Duodenal mucosa (tissue), 2 donors: ENCODE results near the gene S100A14.
"Not testable (repeated sequence)": the region's sequence is repeated elsewhere in the genome, so short reads cannot be mapped to it uniquely, and the experiment has no call there.

Source experiments
- H3K27ac ChIP-seq: one replicate; pipeline ENCODE4 v1.7.0; 2013; ENCODE audit warnings: low read depth, low read length
- H3K27me3 ChIP-seq, 2 donors: one replicate each; pipeline ENCODE4 v1.7.0; 2013; ENCODE audit warnings: low read length in 2 of 2, control low read depth in 1 of 2; ENCODE audit not compliant: insufficient read depth in 2 of 2, control insufficient read depth in 1 of 2
- H3K36me3 ChIP-seq, 2 donors: one replicate each; pipeline ENCODE4 v1.7.0; 2013; ENCODE audit warnings: low read length in 2 of 2, control low read depth in 1 of 2; ENCODE audit not compliant: insufficient read depth in 2 of 2, control insufficient read depth in 1 of 2
- H3K4me1 ChIP-seq, 2 donors: one replicate each; pipeline ENCODE4 v1.7.0; 2013; ENCODE audit warnings: low read length in 2 of 2, control low read depth in 1 of 2; ENCODE audit not compliant: insufficient read depth in 2 of 2, control insufficient read depth in 1 of 2
- H3K4me3 ChIP-seq, 2 donors: one replicate each; pipeline ENCODE4 v1.7.0; 2013; ENCODE audit warnings: low read length in 2 of 2, low read depth in 1 of 2
- H3K9ac ChIP-seq, 2 donors: one replicate each; pipeline ENCODE4 v1.7.0; 2013; ENCODE audit warnings: low read length in 2 of 2, low read depth in 1 of 2
- H3K9me3 ChIP-seq, 2 donors: one replicate each; pipeline ENCODE4 v1.7.0; 2013; ENCODE audit warnings: low read length in 2 of 2, control low read depth in 1 of 2; ENCODE audit not compliant: control insufficient read depth in 1 of 2

The S100A14 gene

DNA sequence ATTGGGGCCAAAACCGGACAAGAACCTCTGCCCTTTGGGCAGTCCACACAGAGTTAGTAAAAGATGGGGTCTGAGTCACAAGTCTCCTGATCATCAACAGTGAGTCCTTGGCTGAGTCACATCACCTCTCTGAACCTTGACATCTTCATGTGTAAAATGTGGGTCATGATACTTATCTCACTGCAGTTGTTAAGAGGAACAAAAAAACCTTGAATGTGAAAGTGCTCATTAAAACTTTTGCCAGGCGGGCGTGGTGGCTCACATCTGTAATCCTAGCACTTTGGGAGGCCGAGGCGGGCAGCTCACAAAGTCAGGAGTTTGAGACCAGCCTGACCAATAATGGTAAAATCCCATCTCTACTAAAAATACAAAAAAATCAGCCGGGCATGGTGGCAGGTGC, 18.9 kb downstream of the S100A14 start:
- no peaks in the 10 kb centered on the region for H3K36me3 ChIP-seq
- no peak overlapping the region for H3K4me3 ChIP-seq
- H3K4me1 ChIP-seq: peaks cover 0 to 4% of the 10 kb centered on the region in 2 donors
- H3K9ac ChIP-seq: no peak overlapping the region
- H3K9me3 ChIP-seq: no peaks in the 10 kb centered on the region
- H3K27me3 ChIP-seq: no peaks in the 10 kb centered on the region
- H3K27ac ChIP-seq: no peak overlapping the region

DNA sequence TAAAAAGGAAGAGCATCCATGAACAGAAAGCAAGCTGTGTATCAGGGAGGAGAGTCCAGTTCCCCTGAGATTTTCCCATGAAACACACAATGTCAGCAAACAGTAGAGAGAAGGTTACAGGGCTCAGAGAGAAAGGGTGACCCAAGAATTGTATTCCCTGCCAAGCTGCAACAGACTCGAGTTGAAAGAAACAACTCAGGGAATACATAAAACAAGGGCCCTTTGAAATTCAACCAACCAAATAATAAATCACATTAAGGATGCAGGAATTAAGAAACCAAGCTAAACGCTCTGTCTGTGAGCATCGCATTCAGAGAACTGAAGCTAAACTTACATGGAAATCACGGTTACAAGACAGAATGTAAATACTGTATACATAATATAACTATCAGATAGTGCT, 23.4 kb downstream of the S100A14 start:
- Histone ChIP-seq H3K36me3 (no peaks in the 10 kb centered on the region), H3K9ac (no peak overlapping the region), H3K27ac (no peak overlapping the region)

DNA sequence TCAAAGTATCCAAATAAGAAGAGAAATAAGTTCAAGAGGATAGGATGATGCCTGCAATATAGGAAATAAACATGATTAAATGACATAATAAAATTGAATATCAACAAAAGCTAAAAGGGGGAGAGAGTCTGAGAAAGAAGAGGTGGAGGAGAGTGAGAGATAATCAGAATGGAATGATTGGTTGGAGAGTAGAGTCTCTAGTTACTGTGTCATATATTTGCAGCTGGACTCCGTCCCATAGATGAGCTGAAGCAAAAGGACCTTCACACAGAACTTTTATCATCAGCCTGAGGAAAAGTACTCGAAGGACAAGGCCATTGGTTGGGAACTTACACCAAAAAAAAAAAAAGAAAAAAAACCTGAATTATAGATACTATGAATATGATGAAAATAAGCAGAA, 27.6 kb downstream of the S100A14 start:
- Histone ChIP-seq H3K4me1 (no peaks in the 10 kb centered on the region), H3K27me3 (no peaks in the 10 kb centered on the region), H3K27ac (no peak overlapping the region), H3K4me3 (no peak overlapping the region), H3K36me3 (no peaks in the 10 kb centered on the region), H3K9ac (no peak overlapping the region), H3K9me3 (no peaks in the 10 kb centered on the region)

More for the DNA sequence above, 23.4 kb downstream of the S100A14 start:
- Histone ChIP-seq H3K4me3 (no peak overlapping the region), H3K4me1 (no peaks in the 10 kb centered on the region), H3K27me3 (no peaks in the 10 kb centered on the region), H3K9me3 (no peaks in the 10 kb centered on the region)

DNA sequence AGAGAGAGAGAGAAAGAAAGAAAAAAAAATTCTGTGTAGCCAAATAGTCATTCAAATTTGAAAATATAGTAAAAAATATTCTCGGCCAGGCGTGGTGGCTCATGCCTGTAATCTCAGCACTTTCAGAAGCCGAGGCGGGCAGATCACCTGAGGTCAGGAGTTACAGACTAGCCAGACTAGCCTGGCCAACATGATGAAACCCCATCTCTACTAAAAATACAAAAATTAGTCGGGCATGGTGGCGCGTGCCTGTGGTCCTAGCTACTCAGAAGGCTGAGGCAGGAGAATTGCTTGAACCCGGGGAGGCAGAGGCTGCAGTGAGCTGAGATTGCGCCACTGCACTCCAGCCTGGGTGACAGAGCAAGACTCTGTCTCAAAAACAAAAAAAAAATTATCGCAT, 28.1 kb downstream of the S100A14 start:
- H3K27ac ChIP-seq, H3K27me3 ChIP-seq, H3K36me3 ChIP-seq, H3K4me1 ChIP-seq, H3K9ac ChIP-seq, H3K4me3 ChIP-seq, H3K9me3 ChIP-seq: not testable (repeated sequence)

GRCh38 chr1:153587314-153587713, 28.8 kb downstream of the S100A14 start:
- no peaks in the 10 kb centered on the region for H3K36me3 ChIP-seq
- no peaks in the 10 kb centered on the region for H3K27me3 ChIP-seq
- H3K9me3 ChIP-seq: no peaks in the 10 kb centered on the region
- no peak overlapping the region for H3K9ac ChIP-seq
- no peaks in the 10 kb centered on the region for H3K4me1 ChIP-seq
- no peak overlapping the region for H3K27ac ChIP-seq
- H3K4me3 ChIP-seq: no peak overlapping the region

DNA sequence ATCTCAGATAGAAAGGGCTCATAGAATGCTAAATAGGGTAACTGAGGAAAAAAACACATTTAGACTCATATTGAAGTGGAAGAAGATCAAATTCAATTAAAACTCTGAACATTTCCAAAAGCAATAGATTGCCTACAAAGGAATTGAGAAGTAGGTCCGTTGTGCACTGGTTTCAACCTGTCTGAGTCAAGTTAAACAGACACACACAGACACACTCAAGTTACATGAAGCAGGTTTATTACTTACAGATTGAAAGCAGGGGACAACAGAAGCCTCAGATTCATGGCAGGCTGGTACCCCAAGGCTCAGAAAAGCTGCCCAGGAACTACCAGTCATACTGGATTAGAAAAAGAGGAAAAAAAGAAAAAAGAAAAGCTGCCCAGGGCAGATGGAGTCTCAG, 29.8 kb downstream of the S100A14 start:
- Histone ChIP-seq H3K36me3 (no peaks in the 10 kb centered on the region), H3K27me3 (no peaks in the 10 kb centered on the region), H3K9ac (no peak overlapping the region), H3K4me1 (no peaks in the 10 kb centered on the region), H3K27ac (no peak overlapping the region), H3K4me3 (no peak overlapping the region), H3K9me3 (no peaks in the 10 kb centered on the region)

DNA sequence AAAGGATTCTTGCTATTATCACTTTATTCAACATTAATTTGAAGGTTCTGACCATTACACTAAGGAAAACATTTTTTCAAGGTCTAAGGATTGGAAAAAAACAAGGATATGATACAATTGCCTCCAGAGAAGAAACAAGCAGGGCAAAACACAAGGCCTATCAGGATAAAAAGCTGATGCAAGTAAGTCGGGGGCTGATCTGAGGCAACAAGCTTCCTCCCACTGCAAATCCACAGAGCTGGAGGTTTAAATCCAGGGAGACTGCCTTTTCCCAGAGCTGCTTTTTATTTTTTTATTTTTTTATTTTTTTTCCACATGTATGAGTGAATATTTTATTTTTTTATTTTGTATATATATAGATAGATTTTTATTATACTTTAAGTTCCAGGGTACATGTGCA, 31.1 kb downstream of the S100A14 start:
- Histone ChIP-seq H3K9ac (no peak overlapping the region), H3K36me3 (no peaks in the 10 kb centered on the region), H3K27ac (no peak overlapping the region), H3K27me3 (no peaks in the 10 kb centered on the region), H3K9me3 (no peaks in the 10 kb centered on the region), H3K4me1 (no peaks in the 10 kb centered on the region), H3K4me3 (no peak overlapping the region)

GRCh38 chr1:153583976-153584375, 32.1 kb downstream of the S100A14 start:
- no peak overlapping the region for H3K27ac ChIP-seq
- H3K4me3 ChIP-seq: no peak overlapping the region
- no peaks in the 10 kb centered on the region for H3K9me3 ChIP-seq
- H3K4me1 ChIP-seq: no peaks in the 10 kb centered on the region
- H3K9ac ChIP-seq: no peak overlapping the region
- no peaks in the 10 kb centered on the region for H3K36me3 ChIP-seq
- no peaks in the 10 kb centered on the region for H3K27me3 ChIP-seq

GRCh38 chr1:153583514-153583913, 32.6 kb downstream of the S100A14 start:
- H3K27me3 ChIP-seq, H3K4me3 ChIP-seq, H3K9ac ChIP-seq, H3K4me1 ChIP-seq, H3K27ac ChIP-seq, H3K9me3 ChIP-seq, H3K36me3 ChIP-seq: not testable (repeated sequence)

DNA sequence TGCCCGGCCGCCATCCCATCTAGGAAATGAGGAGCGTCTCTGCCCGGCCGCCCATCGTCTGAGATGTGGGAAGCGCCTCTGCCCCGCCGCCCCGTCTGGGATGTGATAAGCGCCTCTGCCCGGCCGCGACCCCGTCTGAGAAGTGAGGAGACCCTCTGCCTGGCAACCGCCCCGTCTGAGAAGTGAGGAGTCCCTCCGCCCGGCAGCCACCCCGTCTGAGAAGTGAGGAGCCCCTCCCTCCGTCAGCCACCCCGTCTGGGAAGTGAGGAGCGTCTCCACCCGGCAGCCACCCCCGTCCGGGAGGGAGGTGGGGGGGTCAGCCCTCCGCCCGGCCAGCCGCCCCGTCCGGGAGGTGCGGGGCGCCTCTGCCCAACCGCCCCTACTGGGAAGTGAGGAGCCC, 33.3 kb downstream of the S100A14 start:
- H3K36me3 ChIP-seq, H3K4me1 ChIP-seq, H3K27me3 ChIP-seq, H3K9ac ChIP-seq, H3K27ac ChIP-seq, H3K4me3 ChIP-seq, H3K9me3 ChIP-seq: not testable (repeated sequence)

DNA sequence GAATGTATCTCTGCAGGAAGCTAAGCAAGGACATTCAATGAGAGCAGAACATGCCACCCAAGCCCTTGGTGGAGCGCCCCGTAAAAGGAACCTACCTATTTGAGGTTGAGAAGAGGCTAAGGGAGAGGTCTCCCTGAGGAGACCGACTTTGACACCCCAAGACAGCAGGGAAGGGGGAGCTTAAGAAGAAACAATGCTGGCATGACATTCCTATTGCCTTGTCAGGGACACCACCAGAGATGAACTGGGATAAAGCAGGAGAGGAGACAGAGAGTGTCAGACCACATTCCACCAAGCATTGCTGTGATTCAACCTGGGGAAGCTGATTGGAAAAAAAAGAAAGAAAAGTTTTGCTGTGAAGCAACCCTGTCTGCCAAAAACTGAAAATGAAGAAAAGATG, 37.2 kb downstream of the S100A14 start:
- H3K4me1 ChIP-seq: peaks cover 0 to 3% of the 10 kb centered on the region in 2 donors
- H3K27ac ChIP-seq: no peak overlapping the region
- H3K36me3 ChIP-seq: no peaks in the 10 kb centered on the region
- H3K9ac ChIP-seq: no peak overlapping the region
- no peaks in the 10 kb centered on the region for H3K9me3 ChIP-seq
- no peaks in the 10 kb centered on the region for H3K27me3 ChIP-seq
- H3K4me3 ChIP-seq: no peak overlapping the region
